ENCODE data around the gene ZNF490.
A peak's percentile ranks its signal among the peaks of the same experiment; 100 is the strongest.

Gene ZNF490

GRCh38 chr19:12564016-12564664, 46.5 kb downstream of the ZNF490 start:
- Histone ChIP-seq H3K79me2 (ENCODE audit: control insufficient read depth, low read length) (no peaks in the 10 kb centered on the region), H3K4me1 (ENCODE audit: control insufficient read depth, low read length) (no peaks in the 10 kb centered on the region)
- peak; percentile 99 for TF ChIP-seq CTCF (IDR thresholded peaks at IDR 0.05; ENCODE audit: low read depth, low read length, poor library complexity, severe bottlenecking)
- no peak for TF ChIP-seq EZH2phosphoT487 (IDR thresholded peaks at IDR 0.05; ENCODE audit: borderline replicate concordance, low read length)

GRCh38 chr19:12555456-12555930, 55.1 kb downstream of the ZNF490 start:
- Histone ChIP-seq H3K9me3 (ENCODE audit: control insufficient read depth, insufficient read depth, low read length) (no peaks in the 10 kb centered on the region), H3K9me2 (replicated peaks; ENCODE audit: control insufficient read depth, low read length) (no peaks in the 10 kb centered on the region), H3K27me3 (ENCODE audit: control insufficient read depth, low read length) (peaks cover 5% of the 10 kb centered on the region), H3K4me2 (ENCODE audit: low read length) (no peak overlapping the region), H3K79me2 (ENCODE audit: control insufficient read depth, low read length) (peaks cover 8% of the 10 kb centered on the region), H3K4me3 (ENCODE audit: low read length) (no peak overlapping the region), H4K20me1 (ENCODE audit: control insufficient read depth, insufficient read depth, low read depth, low read length) (no peaks in the 10 kb centered on the region), H3F3A (ENCODE audit: control insufficient read depth, insufficient read depth) (no peaks in the 10 kb centered on the region), H3K27ac (ENCODE audit: low read depth, low read length) (no peak overlapping the region), H3K36me3 (ENCODE audit: control insufficient read depth, low read length) (peaks cover 3% of the 10 kb centered on the region; the same call in 1 of the 2 replicates), H3K4me1 (ENCODE audit: control insufficient read depth, low read length) (peaks cover 8% of the 10 kb centered on the region)
- TF ChIP-seq CTCF (IDR thresholded peaks at IDR 0.05; ENCODE audit: low read depth, low read length, poor library complexity, severe bottlenecking) (no peak), EZH2phosphoT487 (IDR thresholded peaks at IDR 0.05; ENCODE audit: borderline replicate concordance, low read length) (no peak)

More at GRCh38 chr19:12564016-12564664, 46.5 kb downstream of the ZNF490 start:
- Histone ChIP-seq H4K20me1 (ENCODE audit: control insufficient read depth, insufficient read depth, low read depth, low read length) (no peaks in the 10 kb centered on the region), H3K4me2 (ENCODE audit: low read length) (no peak overlapping the region), H3F3A (ENCODE audit: control insufficient read depth, insufficient read depth) (no peaks in the 10 kb centered on the region), H3K27ac (ENCODE audit: low read depth, low read length) (no peak overlapping the region), H3K4me3 (ENCODE audit: low read length) (no peak overlapping the region), H3K9me2 (replicated peaks; ENCODE audit: control insufficient read depth, low read length) (no peaks in the 10 kb centered on the region), H3K36me3 (ENCODE audit: control insufficient read depth, low read length) (no peaks in the 10 kb centered on the region), H3K9me3 (ENCODE audit: control insufficient read depth, insufficient read depth, low read length) (no peaks in the 10 kb centered on the region), H3K27me3 (ENCODE audit: control insufficient read depth, low read length) (peaks cover 7% of the 10 kb centered on the region; the same call in 1 of the 2 replicates)

GRCh38 chr19:12551060-12551832, 59.4 kb downstream of the ZNF490 start, which contains the start of gene ZNF564:
Gene ZNF564 (minus strand): TSS chr19:12551482. CDS start chr19:12551332, 150 bp downstream.
- H3K9me3 ChIP-seq (ENCODE audit: control insufficient read depth, insufficient read depth, low read length): no peaks in the 10 kb centered on the region
- H4K20me1 ChIP-seq (ENCODE audit: control insufficient read depth, insufficient read depth, low read depth, low read length): no peaks in the 10 kb centered on the region
- H3K27ac ChIP-seq (ENCODE audit: low read depth, low read length): peak within 1 kb of the TSS; percentile 68
- H3K4me3 ChIP-seq (ENCODE audit: low read length): peak within 1 kb of the TSS; percentile 98
- H3K4me1 ChIP-seq (ENCODE audit: control insufficient read depth, low read length): peaks cover 19% of the 10 kb centered on the region
- H3F3A ChIP-seq (ENCODE audit: control insufficient read depth, insufficient read depth): no peaks in the 10 kb centered on the region
- H3K79me2 ChIP-seq (ENCODE audit: control insufficient read depth, low read length): peaks cover 44% of the 10 kb centered on the region
- H3K4me2 ChIP-seq (ENCODE audit: low read length): peak within 1 kb of the TSS; percentile 93
- peaks cover 17% of the 10 kb centered on the region for H3K36me3 ChIP-seq (ENCODE audit: control insufficient read depth, low read length)
- TF ChIP-seq EZH2phosphoT487 (IDR thresholded peaks at IDR 0.05; ENCODE audit: borderline replicate concordance, low read length) (no peak), CTCF (IDR thresholded peaks at IDR 0.05; ENCODE audit: low read depth, low read length, poor library complexity, severe bottlenecking) (no peak)
- H3K9me2 ChIP-seq (replicated peaks; ENCODE audit: control insufficient read depth, low read length): no peaks in the 10 kb centered on the region
- no peaks in the 10 kb centered on the region for H3K27me3 ChIP-seq (ENCODE audit: control insufficient read depth, low read length)

Data from DOHH2 (cell line).